Esophagus squamous epithelium (tissue), 5 donors: ENCODE data around the gene GTPBP4. TPM values are rescaled to one million over a fixed set of nuclear protein-coding genes. Genes with fewer than 3 reads are reported as not detected.

Source experiments
- DNase-seq: peaks from one replicate; lab custom pipeline; 2025; lab: John Stamatoyannopoulos, UW
- H3K27ac ChIP-seq, 4 donors: fragments of 200-600 bp; sonication (generic); one replicate each; pipeline ENCODE4 v1.5.1; 2016 to 2019; ENCODE audit warnings: mild to moderate bottlenecking in 1 of 4
- H3K27me3 ChIP-seq, 4 donors: fragments of 200-600 bp; sonication (generic); 1 replicate in 3 of 4; 2 replicates in 1 of 4; pipeline versions ENCODE4 v1.5.1 to v1.6.0; 2017 to 2021; ENCODE audit warnings: antibody characterized with exemption in 1 of 4
- H3K36me3 ChIP-seq, 3 donors: fragments of 200-600 bp; sonication (generic); one replicate each; pipeline ENCODE4 v1.5.1; 2016 to 2019
- H3K4me1 ChIP-seq, 3 donors: fragments of 200-600 bp; sonication (generic); one replicate each; pipeline ENCODE4 v1.5.1; 2017 to 2019
- H3K4me3 ChIP-seq, 4 donors: fragments of 200-600 bp; sonication (generic); 1 replicate in 3 of 4; 2 replicates in 1 of 4; pipeline ENCODE4 v1.5.1; 2016 to 2019; ENCODE audit warnings: mild to moderate bottlenecking in 2 of 4, moderate library complexity in 1 of 4
- H3K9me3 ChIP-seq, 3 donors: fragments of 200-600 bp; sonication (generic); one replicate each; pipeline ENCODE4 v1.5.1; 2016 to 2019
- POLR2A ChIP-seq, 4 donors: fragments of 450-650 bp; IDR thresholded peaks; one replicate each; pipeline ENCODE4 v1.6.1; 2017; ENCODE audit warnings: antibody characterized with exemption in 4 of 4, mild to moderate bottlenecking in 4 of 4, moderate library complexity in 3 of 4
- WGBS, 2 donors: methylation state at CpG; one replicate each; pipeline ENCODE4 v1.1.5; 2018; 5-methylcytosine and 5-hydroxymethylcytosine counted together
- intact Hi-C: fragments of 100-400 bp; cut with DNase I; formaldehyde crosslinking; loops from one replicate; pipeline ENCODE4 v1.15.0; 2022
- total RNA-seq, 4 donors: library from RNA; depleted of rRNA; stranded (reverse); fragments of >200 nt; gene quantifications; one replicate each; pipeline ENCODE4 v1.1.0, GENCODE V29; 2016
- TF ChIP-seq, protein P1 (sequence below), 6 experiments: fragments of 450-650 bp in 4 of 6; fragments of 200-600 bp in 2 of 6; sonication (generic) in 2 of 6; IDR thresholded peaks; one replicate each; pipeline ENCODE4 v1.5.1; 2016 to 2019; ENCODE audit warnings: antibody characterized with exemption in 6 of 6, mild to moderate bottlenecking in 4 of 6, moderate library complexity in 4 of 6
- donor health status: DM: yes; HTN: yes; CAD: no.

The GTPBP4 gene
- total RNA-seq, 4 donors from 2014 or later = 10.2 to 35.1 (median 23.1) TPM

DNA sequence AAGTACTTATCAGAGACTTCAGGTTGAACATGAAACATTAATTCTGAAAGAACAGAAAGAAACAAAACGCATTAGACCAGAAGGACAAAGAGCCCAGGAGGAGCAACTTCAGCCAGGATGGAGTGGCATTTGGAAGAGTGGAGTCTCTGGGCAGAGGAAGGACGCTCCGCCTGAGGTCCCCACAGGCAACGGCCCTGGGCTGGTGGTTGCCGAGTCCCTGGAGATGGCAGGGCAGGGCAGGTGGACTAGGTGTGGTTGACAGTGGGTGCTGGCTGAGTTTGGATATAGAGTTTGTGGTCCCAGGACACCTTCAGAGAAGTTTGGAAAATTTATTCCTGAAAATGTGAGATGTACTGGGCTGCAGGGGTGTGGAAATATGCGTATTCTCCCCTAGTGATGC, 29.4 kb upstream of the GTPBP4 start:
- intact Hi-C loops = no loop called here
- Histone ChIP-seq H3K27ac (no peak overlapping the region), H3K9me3 (no peaks in the 10 kb centered on the region), H3K27me3 (peaks cover 0 to 11% (median 0%) of the 10 kb centered on the region in 4 donors), H3K4me3 (no peak overlapping the region), H3K4me1 (peaks cover 0 to 29% (median 2%) of the 10 kb centered on the region in 3 donors), H3K36me3 (no peaks in the 10 kb centered on the region)
- TF ChIP-seq POLR2A (IDR thresholded peaks at IDR 0.05) = no peak
- TF ChIP-seq, protein P1, sequence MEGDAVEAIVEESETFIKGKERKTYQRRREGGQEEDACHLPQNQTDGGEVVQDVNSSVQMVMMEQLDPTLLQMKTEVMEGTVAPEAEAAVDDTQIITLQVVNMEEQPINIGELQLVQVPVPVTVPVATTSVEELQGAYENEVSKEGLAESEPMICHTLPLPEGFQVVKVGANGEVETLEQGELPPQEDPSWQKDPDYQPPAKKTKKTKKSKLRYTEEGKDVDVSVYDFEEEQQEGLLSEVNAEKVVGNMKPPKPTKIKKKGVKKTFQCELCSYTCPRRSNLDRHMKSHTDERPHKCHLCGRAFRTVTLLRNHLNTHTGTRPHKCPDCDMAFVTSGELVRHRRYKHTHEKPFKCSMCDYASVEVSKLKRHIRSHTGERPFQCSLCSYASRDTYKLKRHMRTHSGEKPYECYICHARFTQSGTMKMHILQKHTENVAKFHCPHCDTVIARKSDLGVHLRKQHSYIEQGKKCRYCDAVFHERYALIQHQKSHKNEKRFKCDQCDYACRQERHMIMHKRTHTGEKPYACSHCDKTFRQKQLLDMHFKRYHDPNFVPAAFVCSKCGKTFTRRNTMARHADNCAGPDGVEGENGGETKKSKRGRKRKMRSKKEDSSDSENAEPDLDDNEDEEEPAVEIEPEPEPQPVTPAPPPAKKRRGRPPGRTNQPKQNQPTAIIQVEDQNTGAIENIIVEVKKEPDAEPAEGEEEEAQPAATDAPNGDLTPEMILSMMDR (IDR thresholded peaks at IDR 0.05) = no peak
- no peak for DNase-seq
- WGBS, 2 donors = 89 to 91% methylated on average over 6 of the region's 6 CpGs

DNA sequence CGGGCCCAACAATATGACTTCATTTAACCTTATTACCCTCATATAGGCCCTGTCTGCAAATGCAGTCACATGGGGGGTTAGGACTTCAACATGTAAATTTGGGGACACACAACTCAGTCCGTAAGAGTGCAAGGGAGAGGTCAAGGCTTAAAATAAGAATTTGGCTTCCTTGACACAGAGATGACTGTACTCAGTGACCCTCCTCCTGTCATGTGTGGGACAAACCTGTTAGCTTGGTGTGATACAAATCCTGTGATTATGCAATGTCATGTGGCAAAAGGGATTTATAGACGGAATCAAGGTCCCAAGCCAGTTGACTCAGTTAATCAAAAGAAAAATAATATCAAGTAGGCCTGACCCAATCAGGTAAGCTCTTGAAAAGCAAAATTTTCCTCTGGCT, 25.9 kb upstream of the GTPBP4 start:
- no peaks in the 10 kb centered on the region for H3K36me3 ChIP-seq
- intact Hi-C loops = no loop called here
- TF ChIP-seq, protein P1 (IDR thresholded peaks at IDR 0.05) = no peak
- TF ChIP-seq POLR2A (IDR thresholded peaks at IDR 0.05) = no peak
- no peak for DNase-seq
- H3K4me3 ChIP-seq = no peak overlapping the region
- H3K27ac ChIP-seq = peak overlapping the region in 2 of 4 donors; percentile 27 to 47
- peaks cover 0 to 17% (median 2%) of the 10 kb centered on the region in 3 donors for H3K4me1 ChIP-seq
- peaks cover 0 to 5% (median 0%) of the 10 kb centered on the region in 4 donors for H3K27me3 ChIP-seq
- WGBS, 2 donors = 71 to 80% methylated on average over 3 of the region's 3 CpGs
- no peaks in the 10 kb centered on the region for H3K9me3 ChIP-seq

GRCh38 chr10:963186-963585, 25.0 kb upstream of the GTPBP4 start:
- WGBS, 2 donors = 76 to 85% methylated on average over 5 of the region's 5 CpGs
- Histone ChIP-seq H3K4me1 (peaks cover 0 to 17% (median 2%) of the 10 kb centered on the region in 3 donors), H3K27ac (peak overlapping the region in 1 of 4 donors; percentile 47), H3K36me3 (no peaks in the 10 kb centered on the region), H3K9me3 (no peaks in the 10 kb centered on the region), H3K27me3 (peaks cover 0 to 5% (median 0%) of the 10 kb centered on the region in 4 donors), H3K4me3 (no peak overlapping the region)
- no peak for DNase-seq
- TF ChIP-seq, protein P1 (IDR thresholded peaks at IDR 0.05) = no peak
- TF ChIP-seq POLR2A (IDR thresholded peaks at IDR 0.05) = no peak
- intact Hi-C loops = no loop called here

- no peak for TF ChIP-seq POLR2A (IDR thresholded peaks at IDR 0.05)
- TF ChIP-seq, protein P1 (IDR thresholded peaks at IDR 0.05) = no peak
- no peak for DNase-seq
- H3K27me3 ChIP-seq = peaks cover 0 to 4% (median 0%) of the 10 kb centered on the region in 4 donors
- H3K4me1 ChIP-seq = peaks cover 0 to 17% (median 2%) of the 10 kb centered on the region in 3 donors
- no peaks in the 10 kb centered on the region for H3K36me3 ChIP-seq
- no peak overlapping the region for H3K4me3 ChIP-seq
- intact Hi-C loops = no loop called here
- H3K27ac ChIP-seq = no peak overlapping the region
- H3K9me3 ChIP-seq = no peaks in the 10 kb centered on the region
- 46 to 68% methylated on average over 4 of the region's 4 CpGs for WGBS, 2 donors
These were observed 24.6 kb upstream of the GTPBP4 start for GRCh38 chr10:963655-964054.

DNA sequence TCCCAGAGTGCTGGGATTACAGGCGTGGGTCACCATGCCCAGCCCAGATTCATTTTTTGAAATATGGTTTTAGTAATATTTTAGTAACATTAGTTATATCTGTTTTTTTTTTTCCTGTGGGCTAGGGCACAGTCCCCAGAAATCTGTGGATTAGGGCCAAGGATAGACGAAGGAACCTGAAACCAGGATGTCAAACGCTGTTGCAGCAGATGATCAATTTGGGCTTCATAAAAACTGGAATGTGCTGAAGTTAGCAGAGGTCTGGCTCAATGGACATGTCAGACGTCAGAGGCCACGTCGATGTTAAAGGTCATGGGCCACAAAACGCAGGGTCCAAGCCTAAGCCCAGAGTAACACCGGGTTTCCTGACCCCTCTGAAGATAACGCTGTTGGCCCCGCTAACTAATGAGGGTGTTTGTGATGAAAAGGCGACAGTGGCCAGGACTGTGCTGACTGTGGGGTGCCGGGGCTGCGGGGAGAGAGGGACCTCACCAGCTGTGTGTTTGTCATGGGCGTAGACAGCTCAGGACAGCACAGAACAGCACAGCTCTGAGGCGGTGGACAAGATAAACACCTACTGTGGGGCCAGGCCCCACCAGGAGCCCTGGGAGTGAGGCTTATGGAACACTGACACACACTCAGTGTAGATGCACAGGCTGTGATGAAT, 23.8 kb upstream of the GTPBP4 start:
- Histone ChIP-seq H3K4me1 (peaks cover 0 to 17% (median 2%) of the 10 kb centered on the region in 3 donors), H3K27ac (peak overlapping the region in 2 of 4 donors; percentile 29 to 49), H3K4me3 (no peak overlapping the region), H3K27me3 (peaks cover 0 to 3% (median 0%) of the 10 kb centered on the region in 4 donors), H3K9me3 (no peaks in the 10 kb centered on the region), H3K36me3 (no peaks in the 10 kb centered on the region)
- intact Hi-C loops = no loop called here
- no peak for TF ChIP-seq POLR2A (IDR thresholded peaks at IDR 0.05)
- TF ChIP-seq, protein P1 (IDR thresholded peaks at IDR 0.05) = no peak
- WGBS, 2 donors = 59 to 65% methylated on average over 11 of the region's 15 CpGs
- DNase-seq = no peak
